ENCODE measurements around the gene PHF21A.

Gene PHF21A

GRCh38 chr11:45887587-45887986 lies 233.7 kb downstream of the PHF21A start:
- DNase-seq (ENCODE audit: low read depth in 2 of 3, low spot score in 1 of 3), result no peak

GRCh38 chr11:45886816-45887520 lies 234.3 kb downstream of the PHF21A start:
- DNase-seq (ENCODE audit: low read depth in 2 of 3, low spot score in 1 of 3), result no peak

GRCh38 chr11:45885921-45886721 lies 235.1 kb downstream of the PHF21A start:
- no peak for DNase-seq (ENCODE audit: low read depth in 2 of 3, low spot score in 1 of 3)

- DNase-seq (ENCODE audit: low read depth in 2 of 3, low spot score in 1 of 3), result peak; percentile 12 to 34 (median 18)
These were observed 235.9 kb downstream of the PHF21A start, which contains the start of gene MAPK8IP1 for GRCh38 chr11:45885274-45885920. Gene MAPK8IP1, plus strand, starts transcription at chr11:45885651. Its CDS starts 170 bp downstream, at chr11:45885821.

GRCh38 chr11:45884596-45885185 lies 236.6 kb downstream of the PHF21A start:
- DNase-seq (ENCODE audit: low read depth in 2 of 3, low spot score in 1 of 3), result no peak
